ENCODE measurements around the gene ARRDC3.
"Not testable (repeated sequence)": the region's sequence is repeated elsewhere in the genome, so short reads cannot be mapped to it uniquely, and the experiment has no call there.

Gene ARRDC3, protein sequence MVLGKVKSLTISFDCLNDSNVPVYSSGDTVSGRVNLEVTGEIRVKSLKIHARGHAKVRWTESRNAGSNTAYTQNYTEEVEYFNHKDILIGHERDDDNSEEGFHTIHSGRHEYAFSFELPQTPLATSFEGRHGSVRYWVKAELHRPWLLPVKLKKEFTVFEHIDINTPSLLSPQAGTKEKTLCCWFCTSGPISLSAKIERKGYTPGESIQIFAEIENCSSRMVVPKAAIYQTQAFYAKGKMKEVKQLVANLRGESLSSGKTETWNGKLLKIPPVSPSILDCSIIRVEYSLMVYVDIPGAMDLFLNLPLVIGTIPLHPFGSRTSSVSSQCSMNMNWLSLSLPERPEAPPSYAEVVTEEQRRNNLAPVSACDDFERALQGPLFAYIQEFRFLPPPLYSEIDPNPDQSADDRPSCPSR

DNA sequence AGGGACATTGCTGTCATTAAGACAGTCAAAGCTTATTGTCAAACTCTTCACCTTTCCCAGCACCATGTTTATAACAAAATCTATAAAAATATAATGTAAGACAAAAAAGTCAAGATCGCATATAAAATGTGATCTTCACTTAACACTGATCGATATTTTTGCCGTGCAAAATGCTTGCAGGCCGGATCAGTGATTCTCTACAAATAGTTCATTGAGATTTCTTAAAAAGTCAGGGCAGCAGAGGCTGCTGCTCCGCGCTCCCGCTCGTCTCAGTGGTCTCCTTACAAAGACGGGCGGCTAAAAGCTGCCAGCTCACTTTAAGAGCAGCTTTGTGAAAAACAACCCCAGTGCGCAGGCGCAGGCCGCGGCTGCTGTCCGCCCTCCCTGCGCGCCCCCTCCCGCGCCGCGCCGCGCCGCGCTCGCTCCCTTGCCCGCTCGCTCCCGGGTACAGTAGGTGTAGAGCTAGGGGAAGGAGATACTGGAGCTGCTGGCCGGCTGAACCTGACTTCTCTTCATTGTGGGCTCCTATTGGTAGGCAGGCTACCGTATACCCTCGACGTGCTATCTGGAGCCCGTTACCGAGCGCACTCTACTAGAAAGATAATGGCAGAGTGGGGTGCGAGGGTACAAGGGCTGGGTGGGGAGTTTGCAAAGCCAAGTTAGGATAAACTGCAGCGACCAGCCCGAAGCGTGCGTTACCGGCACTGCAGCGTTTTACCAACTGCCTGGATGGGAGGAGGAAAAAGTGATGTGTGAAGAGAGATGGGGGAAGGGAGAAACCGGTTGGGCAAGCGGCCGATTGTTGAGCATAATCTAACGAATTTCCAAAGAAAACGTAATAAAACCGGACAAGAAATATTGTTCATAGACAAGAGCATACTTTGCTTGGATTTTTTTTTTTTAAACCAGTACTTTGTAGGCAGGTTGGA lies at the start of gene ARRDC3:
Gene ARRDC3 (minus strand): TSS at position 291 of the 929 bp plus-strand sequence. CDS start 225 bp downstream, at position 66.
- peak; percentile 98 for DNase-seq (ENCODE audit: low spot score)

DNA sequence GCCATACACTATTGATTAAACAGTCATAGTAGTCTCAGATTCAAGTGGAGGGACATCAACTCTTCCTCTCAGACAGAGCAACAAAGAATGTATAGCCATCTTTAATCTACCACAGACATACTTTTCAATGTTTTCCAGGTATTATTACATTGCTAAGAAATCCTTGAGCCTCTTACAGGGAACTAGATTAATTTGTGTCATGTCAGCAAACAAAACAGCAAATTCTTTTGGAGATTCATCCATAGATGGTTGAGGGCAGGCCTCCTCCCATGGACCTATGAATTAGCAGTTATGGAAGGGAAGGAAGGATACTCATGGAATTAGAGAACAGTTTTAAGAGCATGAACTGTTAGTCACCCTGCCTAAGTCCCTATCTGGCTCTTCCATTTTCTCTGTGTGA lies 47.8 kb upstream of the ARRDC3 start:
- no peak for DNase-seq (ENCODE audit: low spot score)

DNA sequence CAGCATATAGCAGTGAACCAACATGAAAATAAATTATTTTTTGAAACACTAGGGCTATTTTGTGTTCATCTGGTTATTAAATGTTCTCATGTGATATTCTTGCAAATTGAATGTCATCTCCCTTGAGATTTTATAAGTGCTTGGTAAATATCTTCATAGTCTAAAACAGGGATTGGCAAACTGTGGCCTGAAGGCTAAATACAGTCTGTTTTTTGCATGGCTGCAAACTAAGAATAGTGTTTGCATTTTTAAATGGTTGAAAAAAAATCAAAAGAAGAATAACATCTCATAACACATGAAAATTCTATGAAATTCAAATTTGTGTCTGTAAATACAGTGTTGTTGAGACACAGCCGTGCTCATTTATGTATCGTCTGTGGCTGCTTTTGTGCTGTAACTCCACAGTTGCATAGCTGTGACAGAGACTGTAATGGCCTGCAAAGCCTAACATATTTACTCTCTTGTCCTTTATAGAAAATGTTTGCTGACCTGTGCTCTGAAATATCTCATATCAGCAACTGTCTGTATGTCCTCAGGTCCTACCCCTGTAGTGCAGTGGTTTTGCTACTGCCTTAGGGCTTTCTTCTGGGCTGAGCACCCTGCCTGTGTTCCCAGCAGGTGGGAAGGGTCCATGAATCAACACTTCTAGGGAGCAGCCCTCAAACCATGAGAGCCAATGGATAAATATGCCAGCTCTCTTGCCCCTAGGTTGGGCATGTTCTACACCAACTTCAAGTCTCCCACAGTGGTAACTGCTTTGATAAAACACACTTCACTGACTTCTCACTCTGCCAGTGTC lies 41.7 kb upstream of the ARRDC3 start:
- no peak for DNase-seq (ENCODE audit: low spot score)

DNA sequence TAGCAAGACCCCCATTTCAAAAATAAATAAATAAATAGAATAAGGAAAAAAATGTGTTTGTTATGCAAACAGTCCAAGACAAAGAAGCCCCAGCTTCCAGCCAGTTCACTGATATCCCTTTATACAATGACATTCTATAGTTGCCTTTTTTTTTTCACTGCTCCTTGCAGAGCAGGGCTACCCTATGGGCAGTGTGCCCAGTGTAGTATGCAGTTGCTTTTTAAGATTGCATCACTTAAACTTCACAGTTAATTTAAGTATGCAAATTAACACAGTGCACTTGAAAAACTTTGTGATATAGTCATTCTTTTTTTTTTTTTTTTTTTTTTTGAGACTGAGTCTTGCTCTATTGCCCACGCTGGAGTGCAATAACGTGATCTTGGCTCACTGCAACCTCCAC lies 40.8 kb upstream of the ARRDC3 start:
- DNase-seq (ENCODE audit: low spot score), result no peak

DNA sequence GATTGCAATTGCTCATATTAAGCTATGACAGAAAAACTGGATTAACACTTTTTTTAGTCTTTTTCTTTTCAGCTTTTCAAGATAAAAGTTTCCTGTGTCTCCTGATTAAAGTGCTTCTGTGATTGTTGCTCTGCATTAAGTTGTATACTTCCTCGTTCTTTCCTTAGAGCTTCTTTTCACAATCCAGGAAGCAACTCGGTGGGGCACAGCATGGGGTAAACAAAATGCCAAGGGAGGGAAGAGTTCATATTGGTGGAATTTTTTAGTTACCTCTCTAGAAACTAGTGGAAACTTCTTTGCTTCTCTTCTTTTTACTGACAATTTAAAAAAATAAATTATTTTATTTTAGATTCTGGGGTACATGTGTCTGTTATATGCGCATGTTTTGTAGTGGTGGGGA lies 37.8 kb upstream of the ARRDC3 start:
- no peak for DNase-seq (ENCODE audit: low spot score)

DNA sequence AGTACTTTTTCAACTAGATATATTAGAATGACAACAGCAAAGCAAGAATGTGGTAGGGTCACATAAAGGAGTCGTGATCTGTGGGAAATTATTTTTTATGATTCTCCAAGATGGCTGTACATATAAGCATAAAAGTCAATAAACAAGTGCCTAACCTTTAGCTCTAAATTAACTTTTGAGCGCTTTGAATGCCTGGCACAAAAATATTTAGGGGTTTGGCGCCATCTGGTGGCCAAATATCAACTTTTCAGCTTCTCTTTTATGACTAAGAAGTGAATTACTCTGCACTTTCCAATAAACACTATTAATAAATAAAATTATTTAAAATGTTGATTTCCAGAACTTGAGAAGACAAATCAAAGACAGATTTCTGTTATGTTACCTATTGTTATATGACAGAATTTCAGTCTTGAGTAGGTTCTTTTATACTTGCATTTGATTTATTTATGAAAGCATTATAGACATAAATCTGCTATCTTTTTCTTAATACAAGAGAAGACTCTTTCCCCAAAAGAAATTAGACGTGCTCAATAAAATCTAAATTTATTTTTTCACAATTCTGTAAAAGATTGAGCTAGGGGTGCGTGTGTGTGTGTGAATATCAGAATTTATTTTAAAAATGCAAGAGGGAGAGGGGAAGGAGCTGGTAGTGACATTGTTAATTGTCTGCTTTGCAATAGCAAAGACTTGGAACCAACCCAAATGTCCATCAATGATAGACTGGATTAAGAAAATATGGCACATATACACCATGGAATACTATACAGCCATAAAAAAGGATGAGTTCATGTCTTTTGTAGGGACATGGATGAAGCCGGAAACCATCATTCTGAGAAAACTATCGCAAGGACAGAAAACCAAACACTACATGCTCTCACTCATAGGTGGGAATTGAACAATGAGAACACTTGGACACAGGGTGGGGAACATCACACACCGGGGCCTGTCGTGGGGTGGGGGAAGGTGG lies 36.7 kb upstream of the ARRDC3 start:
- DNase-seq (ENCODE audit: low spot score), result peak; percentile 62

DNA sequence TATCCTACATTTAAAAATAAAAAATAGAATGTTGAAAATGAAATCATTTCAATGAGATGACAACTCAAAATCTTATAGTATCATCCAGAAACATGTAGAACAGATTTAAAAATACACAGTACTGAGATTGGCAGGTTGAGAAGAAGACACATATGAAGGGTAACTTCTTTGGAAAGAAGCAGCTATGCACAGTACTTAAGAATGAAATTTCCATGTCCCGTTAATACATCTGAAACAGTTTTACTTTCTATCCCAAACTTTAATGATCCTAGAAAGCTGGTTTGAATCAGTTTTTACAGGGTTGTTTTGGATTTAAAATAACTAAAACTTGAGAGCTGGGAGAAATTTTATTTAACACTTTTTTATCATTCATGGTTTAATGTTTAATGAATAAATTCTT lies 36.0 kb upstream of the ARRDC3 start:
- no peak for DNase-seq (ENCODE audit: low spot score)

DNA sequence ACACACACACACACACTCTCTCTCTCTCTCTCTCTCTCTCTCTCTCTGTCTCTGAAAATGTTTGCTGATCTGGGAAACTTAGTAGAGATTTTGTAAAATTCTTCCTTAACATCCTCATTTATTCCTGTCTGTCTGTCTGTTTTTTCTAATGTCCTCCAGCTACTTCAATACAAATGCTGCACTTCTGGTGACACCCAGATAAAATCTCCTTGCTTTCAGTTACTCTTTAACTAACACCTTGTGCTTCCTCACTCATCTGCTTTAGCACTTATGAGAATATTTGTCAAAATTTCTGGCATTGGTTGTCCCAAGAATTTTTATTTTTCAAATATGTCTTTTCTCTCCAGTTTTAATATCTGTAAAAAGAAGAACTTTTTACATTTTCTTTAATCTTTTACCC lies 35.0 kb upstream of the ARRDC3 start:
- DNase-seq (ENCODE audit: low spot score), result no peak

DNA sequence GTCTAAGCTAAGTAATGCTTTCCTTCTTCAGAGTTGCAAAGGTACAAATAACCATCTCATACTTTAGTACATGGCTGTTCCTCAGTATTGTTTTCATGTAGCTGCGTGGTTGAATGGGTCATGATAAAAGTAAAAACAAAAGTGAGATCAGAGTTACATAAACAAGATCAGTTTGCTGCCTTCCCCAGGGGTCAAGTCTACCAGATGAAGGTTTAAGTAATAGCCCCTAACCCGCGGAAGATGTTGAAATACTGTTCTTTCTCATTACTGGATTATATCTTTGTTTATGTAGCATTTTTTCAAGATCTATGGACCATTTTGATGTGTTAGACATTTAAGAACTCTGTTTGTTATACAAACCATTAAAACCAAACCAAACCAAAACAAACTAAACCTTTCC lies 34.1 kb upstream of the ARRDC3 start:
- DNase-seq (ENCODE audit: low spot score), result no peak

DNA sequence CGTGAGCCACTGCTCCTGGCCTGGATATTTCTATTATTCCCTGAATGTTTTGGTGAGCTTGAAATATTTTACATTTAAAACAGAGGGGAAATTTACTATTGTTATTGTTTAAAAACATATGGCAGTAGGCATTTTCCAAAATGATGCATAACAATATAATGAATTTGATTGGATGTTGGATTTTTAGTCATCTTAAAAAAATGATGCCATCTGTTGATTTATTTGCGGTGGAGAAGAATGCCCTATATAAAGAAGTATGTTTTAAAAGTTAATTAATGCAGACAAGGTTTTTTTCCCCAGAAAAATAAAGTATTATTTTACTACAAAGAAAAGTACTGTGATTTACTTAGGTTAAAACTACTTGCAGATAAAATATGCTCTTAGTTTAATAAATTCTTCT lies 33.4 kb upstream of the ARRDC3 start:
- no peak for DNase-seq (ENCODE audit: low spot score)

DNA sequence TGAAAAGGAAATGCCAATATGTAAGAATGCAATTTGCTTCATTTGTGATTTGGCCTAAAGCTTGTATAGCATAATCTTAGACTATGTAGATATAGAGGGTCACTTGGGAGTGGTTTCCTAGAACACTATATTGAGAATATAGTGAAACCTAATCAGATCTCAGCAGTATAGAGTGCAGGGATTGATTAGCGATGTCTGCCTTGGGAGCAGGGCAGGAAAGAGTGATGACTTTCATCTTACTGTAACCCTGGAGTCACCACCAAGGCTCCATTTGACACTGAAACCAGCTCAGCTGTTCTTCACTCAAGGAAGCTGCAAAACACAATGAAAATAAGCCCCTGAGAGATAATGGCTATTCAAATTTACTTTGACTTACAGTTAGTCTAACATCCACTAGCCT lies 26.2 kb upstream of the ARRDC3 start:
- no peak for DNase-seq (ENCODE audit: low spot score)

DNA sequence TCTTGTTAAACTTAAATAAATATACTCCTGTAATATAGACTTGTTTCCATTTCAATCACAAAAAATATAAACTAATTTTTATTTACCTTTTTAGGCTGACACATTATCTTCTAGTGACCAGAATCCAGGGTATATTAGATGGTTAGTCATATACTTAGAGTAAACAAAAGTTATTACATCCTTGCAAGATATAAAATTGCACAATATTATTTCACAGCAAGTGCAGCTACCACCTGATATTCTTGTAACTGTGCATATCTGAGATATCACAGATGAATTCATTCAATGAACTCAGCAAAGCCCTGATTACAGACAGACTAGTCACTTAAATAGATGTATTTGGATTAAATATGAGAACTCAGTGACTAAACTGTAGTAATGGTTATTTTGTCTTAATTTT lies 25.6 kb upstream of the ARRDC3 start:
- no peak for DNase-seq (ENCODE audit: low spot score)

DNA sequence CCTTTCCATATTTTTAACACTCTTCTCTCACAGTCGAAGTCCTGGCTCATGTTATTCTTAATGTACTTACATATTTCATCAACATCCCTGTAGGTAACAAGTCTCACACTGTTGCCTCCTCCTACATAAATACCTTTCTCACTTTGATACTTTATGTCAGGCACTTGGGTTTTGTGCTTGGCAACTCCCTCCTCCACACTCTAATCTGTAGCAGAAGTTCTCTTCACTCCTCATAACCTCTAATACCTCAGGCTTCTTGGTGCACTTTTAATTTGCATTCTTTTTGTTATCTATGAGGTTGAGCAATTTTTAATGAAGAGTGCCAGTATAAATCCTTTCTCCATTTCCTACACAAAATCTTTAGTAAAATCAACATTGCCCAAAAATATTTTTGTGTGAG lies 24.1 kb upstream of the ARRDC3 start:
- no peak for DNase-seq (ENCODE audit: low spot score)

DNA sequence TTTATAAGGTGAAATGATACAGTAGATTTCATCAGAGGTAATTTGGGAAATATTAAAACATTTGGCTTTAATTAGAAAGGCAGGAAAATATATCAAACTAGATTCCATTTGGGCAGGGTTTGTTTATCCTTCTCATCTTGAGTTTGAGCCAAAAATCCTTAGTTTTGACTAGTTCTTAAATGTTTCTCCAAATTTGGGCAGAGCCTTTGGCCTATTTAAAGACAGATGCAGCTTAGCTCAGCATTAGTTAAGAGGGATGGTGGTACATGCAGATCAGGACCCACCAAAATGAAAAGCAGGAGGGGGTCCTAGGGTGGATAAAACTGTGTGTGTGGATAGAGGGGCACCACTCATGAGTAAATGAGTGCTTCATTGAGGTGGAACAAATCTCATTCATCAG lies 20.3 kb upstream of the ARRDC3 start:
- DNase-seq (ENCODE audit: low spot score), result no peak

DNA sequence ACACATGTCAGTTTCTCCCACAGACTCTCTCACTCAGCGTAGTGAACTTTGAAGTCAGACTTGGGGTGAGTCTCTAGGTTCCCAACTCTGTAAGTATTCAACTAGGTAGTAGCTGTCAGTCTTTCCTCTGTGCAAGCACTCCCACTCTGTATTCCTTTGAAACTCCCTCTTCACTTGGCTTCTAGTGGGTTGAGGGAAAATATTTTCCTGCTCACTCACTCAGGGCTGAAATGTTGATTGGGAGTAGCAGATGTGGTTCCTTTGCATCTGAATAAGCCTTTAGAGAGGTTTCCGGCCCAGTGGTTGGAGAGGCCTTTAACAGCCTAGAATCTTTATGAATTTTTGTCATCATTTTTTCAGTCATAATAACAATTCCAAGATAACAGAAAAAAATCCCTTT lies 18.1 kb upstream of the ARRDC3 start:
- DNase-seq (ENCODE audit: low spot score), result no peak

DNA sequence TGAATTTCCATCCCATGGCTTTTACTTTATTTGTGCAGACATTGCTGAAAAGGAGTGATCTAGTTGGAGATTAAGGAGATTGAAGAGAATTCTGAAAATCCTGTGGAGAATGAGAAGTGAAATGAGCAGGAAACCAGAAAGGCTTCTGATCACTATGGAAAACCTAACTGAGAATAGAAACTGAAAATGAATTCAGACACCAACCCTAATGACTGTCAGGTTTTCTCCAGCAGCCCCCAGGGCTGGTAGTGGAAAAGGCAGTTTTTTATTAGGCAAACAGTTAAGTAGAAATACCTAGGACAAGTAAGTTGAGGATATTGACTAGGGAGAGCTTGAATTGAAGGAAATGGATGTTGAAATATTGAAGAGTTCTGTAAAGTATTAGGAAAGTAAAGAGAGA lies 14.7 kb upstream of the ARRDC3 start:
- DNase-seq (ENCODE audit: low spot score), result no peak

DNA sequence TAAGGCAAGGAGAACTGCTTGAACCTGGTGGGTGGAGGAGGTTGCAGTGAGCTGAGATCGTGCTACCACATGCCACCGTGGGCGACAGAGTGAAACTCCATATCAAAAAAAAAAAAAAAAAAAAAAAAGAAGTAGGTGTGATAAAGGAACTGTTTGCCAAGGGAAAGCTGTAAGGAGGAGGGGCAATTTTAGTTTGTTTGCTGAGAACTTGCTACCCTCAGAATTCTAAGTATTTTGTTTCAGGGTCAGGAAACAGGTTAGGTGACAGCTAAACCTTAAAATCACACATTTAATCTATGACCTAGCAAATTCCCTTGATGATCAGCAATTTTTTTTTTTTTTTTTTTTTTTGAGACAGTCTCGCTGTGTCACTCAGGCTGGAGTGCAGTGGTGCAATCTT lies 7.2 kb upstream of the ARRDC3 start:
- DNase-seq (ENCODE audit: low spot score), result no peak

DNA sequence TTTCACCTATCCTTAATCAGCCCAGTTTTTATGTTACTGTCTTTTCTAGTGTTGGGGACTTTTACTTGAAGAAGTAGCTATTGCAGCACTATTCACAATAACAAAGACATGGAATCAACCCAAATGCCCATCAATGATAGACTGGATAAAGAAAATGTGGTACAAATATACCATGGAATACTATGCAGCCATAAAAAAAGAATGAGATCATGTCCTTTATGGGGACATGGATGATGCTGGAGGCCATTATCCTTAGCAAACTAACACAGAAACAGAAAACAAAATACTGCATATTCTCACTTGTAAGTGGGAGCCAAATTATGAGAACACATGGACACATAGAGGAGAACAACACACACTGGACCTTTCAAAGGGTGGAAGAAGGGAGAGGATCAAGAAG lies 6.4 kb upstream of the ARRDC3 start:
- not testable (repeated sequence) for DNase-seq (ENCODE audit: low spot score)

DNA sequence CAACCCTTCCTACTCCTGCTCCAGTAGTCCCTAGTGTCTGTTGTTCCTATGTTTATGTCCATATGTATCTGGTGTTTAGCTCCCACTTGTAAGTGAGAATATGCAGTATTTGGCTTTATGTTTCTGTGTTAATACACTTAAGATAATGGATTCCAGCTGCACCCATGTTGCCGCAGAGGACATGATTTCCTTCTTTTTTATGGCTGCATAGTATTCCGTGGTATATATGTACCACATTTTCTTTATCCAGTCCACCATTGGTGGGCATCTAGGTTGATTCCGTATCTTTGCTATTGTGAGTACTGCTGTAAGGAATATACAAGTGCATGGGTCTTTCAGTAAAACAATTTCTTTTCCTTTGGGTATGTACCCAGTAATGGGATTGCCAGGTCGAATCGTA lies 5.2 kb upstream of the ARRDC3 start:
- no peak for DNase-seq (ENCODE audit: low spot score)

DNA sequence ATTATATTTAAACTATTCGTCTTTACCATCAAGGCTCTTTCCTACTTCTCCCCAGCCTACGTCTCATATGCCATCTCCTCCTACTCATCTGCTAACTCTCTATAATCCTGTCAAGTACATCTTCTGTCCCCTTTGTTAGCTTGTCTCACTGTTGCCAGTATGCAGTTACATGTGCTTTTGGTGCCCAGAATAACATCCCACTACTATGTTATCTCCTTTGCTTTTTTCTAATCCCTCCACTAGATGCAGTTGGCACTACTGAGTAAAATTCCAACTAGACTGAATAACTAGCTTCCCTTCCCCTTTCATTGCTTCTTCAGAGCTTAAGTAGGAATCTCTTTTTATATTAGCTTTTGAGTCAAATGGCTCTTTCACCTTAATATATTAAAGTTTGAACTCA lies 3.0 kb upstream of the ARRDC3 start:
- peak; percentile 70 for DNase-seq (ENCODE audit: low spot score)

DNA sequence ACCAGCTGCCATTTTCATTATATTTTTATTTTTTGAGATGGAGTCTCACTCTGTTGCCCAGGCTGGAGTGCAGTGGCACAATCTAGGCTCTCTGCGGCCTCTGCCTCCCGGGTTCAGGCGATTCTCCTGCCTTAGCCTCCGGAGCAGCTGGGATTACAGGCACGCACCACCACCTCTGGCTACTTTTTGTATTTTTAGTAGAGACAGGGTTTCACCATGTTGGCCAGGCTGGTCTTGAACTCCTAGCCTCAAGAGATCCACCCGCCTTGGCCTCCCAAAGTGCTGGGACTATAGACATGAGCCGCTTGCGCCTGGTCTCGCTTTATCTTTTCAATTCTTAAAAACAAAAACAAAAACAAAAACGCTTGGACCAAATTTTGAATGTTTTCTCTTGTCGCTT lies 2.5 kb upstream of the ARRDC3 start:
- DNase-seq (ENCODE audit: low spot score), result not testable (repeated sequence)

All from Ammon's horn (tissue), 1 donor.